Peyer's patch (tissue), 4 donors: ENCODE measurements around the gene NDUFC1.

Experiments
- POLR2A ChIP-seq, 2 donors: fragments of 450-650 bp; IDR thresholded peaks; one replicate each; pipeline ENCODE4 v1.5.1; 2017; ENCODE audit warnings: antibody characterized with exemption in 2 of 2, mild to moderate bottlenecking in 2 of 2, moderate library complexity in 2 of 2
- TF ChIP-seq, protein P1 (sequence below), 6 experiments: fragments of 450-650 bp in 4 of 6; fragments of 200-600 bp in 2 of 6; sonication (generic) in 1 of 6; IDR thresholded peaks; one replicate each; pipeline ENCODE4 v1.5.1; 2017 to 2019; ENCODE audit warnings: antibody characterized with exemption in 6 of 6, mild to moderate bottlenecking in 3 of 6, moderate library complexity in 1 of 6

DNA sequence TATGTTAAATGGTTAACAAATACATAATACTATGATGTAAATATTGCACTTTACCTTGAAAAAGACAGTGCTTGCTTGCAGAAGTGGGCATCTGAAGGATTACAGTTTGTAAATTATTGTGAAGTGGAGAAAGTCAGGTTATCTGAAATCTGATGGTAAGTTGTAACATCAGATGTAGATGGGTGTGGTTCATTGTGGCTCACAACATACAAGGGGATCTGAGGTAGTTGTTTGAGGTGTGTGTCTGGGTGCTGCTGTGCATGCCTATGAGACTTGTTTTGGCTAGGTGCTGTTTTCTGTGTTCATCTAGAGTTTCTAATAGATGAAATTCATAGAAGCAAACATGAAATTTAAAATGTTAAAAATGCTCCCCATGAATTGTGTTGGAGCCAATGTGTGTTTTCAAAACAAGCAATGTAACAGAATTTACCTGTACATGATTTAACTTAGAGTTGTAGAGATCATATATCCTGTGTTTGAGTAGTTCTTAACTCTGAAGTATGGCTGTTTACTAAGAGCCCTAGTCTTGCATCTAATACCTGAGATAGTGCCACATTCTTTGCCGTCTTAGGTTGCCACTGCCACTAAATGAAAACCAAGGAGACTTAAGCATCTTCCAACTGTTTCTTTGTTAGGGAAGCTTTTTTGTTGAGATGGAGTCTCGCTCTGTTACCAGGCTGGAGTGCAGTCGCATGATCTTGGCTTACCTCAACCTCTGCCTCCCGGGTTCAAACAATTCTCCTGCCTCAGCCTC is 11.9 kb upstream of the NDUFC1 start:
- TF ChIP-seq, protein P1, sequence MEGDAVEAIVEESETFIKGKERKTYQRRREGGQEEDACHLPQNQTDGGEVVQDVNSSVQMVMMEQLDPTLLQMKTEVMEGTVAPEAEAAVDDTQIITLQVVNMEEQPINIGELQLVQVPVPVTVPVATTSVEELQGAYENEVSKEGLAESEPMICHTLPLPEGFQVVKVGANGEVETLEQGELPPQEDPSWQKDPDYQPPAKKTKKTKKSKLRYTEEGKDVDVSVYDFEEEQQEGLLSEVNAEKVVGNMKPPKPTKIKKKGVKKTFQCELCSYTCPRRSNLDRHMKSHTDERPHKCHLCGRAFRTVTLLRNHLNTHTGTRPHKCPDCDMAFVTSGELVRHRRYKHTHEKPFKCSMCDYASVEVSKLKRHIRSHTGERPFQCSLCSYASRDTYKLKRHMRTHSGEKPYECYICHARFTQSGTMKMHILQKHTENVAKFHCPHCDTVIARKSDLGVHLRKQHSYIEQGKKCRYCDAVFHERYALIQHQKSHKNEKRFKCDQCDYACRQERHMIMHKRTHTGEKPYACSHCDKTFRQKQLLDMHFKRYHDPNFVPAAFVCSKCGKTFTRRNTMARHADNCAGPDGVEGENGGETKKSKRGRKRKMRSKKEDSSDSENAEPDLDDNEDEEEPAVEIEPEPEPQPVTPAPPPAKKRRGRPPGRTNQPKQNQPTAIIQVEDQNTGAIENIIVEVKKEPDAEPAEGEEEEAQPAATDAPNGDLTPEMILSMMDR (IDR thresholded peaks at IDR 0.05) = no peak
- TF ChIP-seq POLR2A (IDR thresholded peaks at IDR 0.05) = no peak
